Measurements from ENCODE around the gene TEAD3.

The TEAD3 gene

DNA sequence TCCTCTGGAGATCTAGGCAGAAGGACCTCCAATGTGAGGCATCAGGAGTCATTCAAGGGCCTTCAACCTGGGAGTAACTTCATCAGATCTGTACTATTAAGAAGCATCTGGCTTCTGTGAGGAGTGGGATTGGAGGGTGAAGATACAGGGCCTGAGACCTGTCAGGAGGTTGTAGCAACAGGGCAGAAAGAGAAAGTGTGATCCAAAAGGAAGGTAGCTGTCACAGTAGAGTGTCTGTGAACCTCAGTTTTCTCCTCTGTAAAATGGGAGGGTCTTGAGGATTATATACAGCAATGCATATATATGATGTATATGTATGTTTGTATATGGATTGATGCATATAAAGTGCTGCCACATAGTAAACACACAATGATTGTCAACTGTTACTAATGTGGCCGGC, 31.2 kb downstream of the TEAD3 start:
- no peaks in the 10 kb centered on the region for H3K9me3 ChIP-seq (ENCODE audit: control insufficient read depth, insufficient read depth, low read length)
- H3K4me3 ChIP-seq (ENCODE audit: low read length) = no peak overlapping the region
- no peaks in the 10 kb centered on the region for H3K27me3 ChIP-seq (ENCODE audit: control insufficient read depth, insufficient read depth, low read length)
- DNase-seq (ENCODE audit: low read depth, low spot score) = no peak
- peaks cover 23% of the 10 kb centered on the region for H3K36me3 ChIP-seq (ENCODE audit: control insufficient read depth, insufficient read depth, low read length)
- no peaks in the 10 kb centered on the region; the same call in 1 of the 2 replicates for H3K4me1 ChIP-seq (ENCODE audit: control insufficient read depth, insufficient read depth, low read length)
- no CpG with 5 or more reads among the region's 1 CpG for WGBS (ENCODE audit: insufficient coverage, insufficient read length)
- H3K27ac ChIP-seq (ENCODE audit: low read length) = no peak overlapping the region

DNA sequence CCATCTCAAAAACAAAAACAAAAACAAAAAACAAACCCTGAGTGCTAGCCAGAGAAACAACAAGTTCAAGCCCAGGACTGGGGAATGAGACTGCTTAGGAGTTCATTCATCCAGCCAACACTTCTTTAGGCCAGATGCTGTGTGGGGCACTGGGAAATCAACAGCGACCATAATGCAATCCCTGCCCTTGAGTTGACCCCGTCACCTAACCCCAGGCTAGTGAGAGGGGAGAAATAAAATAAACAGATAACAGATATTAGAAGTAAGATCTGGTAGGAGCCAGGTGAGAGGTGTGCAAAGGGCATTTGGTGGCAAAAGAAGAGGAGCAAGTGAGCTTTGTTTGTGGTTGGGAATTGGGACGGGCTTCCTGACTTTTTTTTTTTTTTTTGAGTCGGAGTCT, 33.6 kb downstream of the TEAD3 start:
- Histone ChIP-seq H3K4me3 (ENCODE audit: low read length) (no peak overlapping the region), H3K27ac (ENCODE audit: low read length) (no peak overlapping the region), H3K9me3 (ENCODE audit: control insufficient read depth, insufficient read depth, low read length) (no peaks in the 10 kb centered on the region), H3K36me3 (ENCODE audit: control insufficient read depth, insufficient read depth, low read length) (peaks cover 10% of the 10 kb centered on the region), H3K4me1 (ENCODE audit: control insufficient read depth, insufficient read depth, low read length) (no peaks in the 10 kb centered on the region; the same call in 1 of the 2 replicates), H3K27me3 (ENCODE audit: control insufficient read depth, insufficient read depth, low read length) (no peaks in the 10 kb centered on the region)
- DNase-seq (ENCODE audit: low read depth, low spot score) = no peak
- WGBS (ENCODE audit: insufficient coverage, insufficient read length) = no CpG with 5 or more reads among the region's 4 CpGs

GRCh38 chr6:35461270-35461669, 35.6 kb downstream of the TEAD3 start:
- no CpG with 5 or more reads among the region's 3 CpGs for WGBS (ENCODE audit: insufficient coverage, insufficient read length)
- Histone ChIP-seq H3K36me3 (ENCODE audit: control insufficient read depth, insufficient read depth, low read length) (peaks cover 12% of the 10 kb centered on the region), H3K9me3 (ENCODE audit: control insufficient read depth, insufficient read depth, low read length) (no peaks in the 10 kb centered on the region), H3K4me3 (ENCODE audit: low read length) (no peak overlapping the region), H3K27ac (ENCODE audit: low read length) (no peak overlapping the region), H3K27me3 (ENCODE audit: control insufficient read depth, insufficient read depth, low read length) (no peaks in the 10 kb centered on the region), H3K4me1 (ENCODE audit: control insufficient read depth, insufficient read depth, low read length) (no peaks in the 10 kb centered on the region)
- DNase-seq (ENCODE audit: low read depth, low spot score) = no peak

DNA sequence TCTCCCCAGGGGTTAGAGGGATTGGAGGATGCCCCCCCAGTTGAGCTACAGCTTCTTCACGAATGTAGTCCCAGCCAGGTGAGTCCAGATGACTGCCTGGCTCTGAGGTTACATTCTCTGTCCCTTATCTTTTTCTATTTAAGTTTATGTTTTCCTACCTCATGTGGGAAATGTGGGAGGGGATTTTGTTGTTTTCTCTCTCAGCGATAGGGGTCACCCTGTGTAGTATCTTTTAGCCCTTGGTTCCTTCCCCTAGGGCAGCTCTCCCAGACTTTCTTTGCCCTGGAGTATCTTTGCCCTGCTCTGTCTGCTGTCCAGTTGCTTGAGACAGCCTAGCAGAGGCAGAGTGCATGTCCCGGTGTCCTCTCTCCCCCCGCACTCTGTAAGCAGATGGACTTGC, 39.0 kb downstream of the TEAD3 start:
- no CpG with 5 or more reads among the region's 4 CpGs for WGBS (ENCODE audit: insufficient coverage, insufficient read length)

DNA sequence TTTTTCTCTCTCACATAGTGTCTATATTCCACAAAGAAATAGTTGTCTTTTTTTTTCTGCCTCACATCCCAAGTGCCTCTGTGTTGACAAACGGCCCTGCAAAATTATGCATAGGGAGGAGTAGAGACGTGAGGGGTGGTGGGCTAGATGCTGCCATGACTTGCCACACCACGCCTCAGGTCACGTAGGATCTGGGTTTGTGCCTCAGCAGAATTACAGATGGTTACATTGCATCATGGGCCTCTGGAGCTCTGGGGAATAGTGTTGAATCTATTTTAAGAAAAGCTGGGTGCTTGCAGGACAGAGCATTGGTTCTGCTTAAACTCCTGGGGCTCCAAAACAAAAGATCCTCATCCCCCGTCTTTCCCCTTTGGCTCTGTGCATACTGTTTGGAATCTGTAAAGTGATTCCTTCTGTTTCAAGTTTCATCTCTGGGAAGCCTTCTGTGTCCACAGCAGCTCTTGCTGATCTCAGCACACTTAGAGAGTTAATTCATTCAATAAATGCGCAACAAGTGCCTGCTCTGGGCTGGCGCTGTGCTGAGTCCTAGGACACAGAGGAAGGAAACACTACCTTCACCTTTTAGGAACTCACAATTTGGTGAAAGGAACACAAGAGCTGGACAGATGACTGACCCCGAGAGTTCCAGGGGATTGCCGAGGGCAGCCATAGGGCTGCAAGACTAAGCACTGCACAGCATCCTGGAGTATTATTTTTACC, 42.3 kb downstream of the TEAD3 start:
- H3K9me3 ChIP-seq (ENCODE audit: control insufficient read depth, insufficient read depth, low read length) = no peaks in the 10 kb centered on the region
- H3K4me3 ChIP-seq (ENCODE audit: low read length) = no peak overlapping the region
- no peak for DNase-seq (ENCODE audit: low read depth, low spot score)
- peaks cover 1% of the 10 kb centered on the region; the same call in 1 of the 2 replicates for H3K4me1 ChIP-seq (ENCODE audit: control insufficient read depth, insufficient read depth, low read length)
- H3K27me3 ChIP-seq (ENCODE audit: control insufficient read depth, insufficient read depth, low read length) = no peaks in the 10 kb centered on the region
- no CpG with 5 or more reads among the region's 9 CpGs for WGBS (ENCODE audit: insufficient coverage, insufficient read length)
- peaks cover 11% of the 10 kb centered on the region for H3K36me3 ChIP-seq (ENCODE audit: control insufficient read depth, insufficient read depth, low read length)
- no peak overlapping the region for H3K27ac ChIP-seq (ENCODE audit: low read length)

More for the DNA sequence above, 39.0 kb downstream of the TEAD3 start:
- Histone ChIP-seq H3K36me3 (ENCODE audit: control insufficient read depth, insufficient read depth, low read length) (peaks cover 16% of the 10 kb centered on the region), H3K27ac (ENCODE audit: low read length) (no peak overlapping the region), H3K4me1 (ENCODE audit: control insufficient read depth, insufficient read depth, low read length) (no peaks in the 10 kb centered on the region), H3K9me3 (ENCODE audit: control insufficient read depth, insufficient read depth, low read length) (no peaks in the 10 kb centered on the region), H3K27me3 (ENCODE audit: control insufficient read depth, insufficient read depth, low read length) (no peaks in the 10 kb centered on the region), H3K4me3 (ENCODE audit: low read length) (no peak overlapping the region)
- DNase-seq (ENCODE audit: low read depth, low spot score) = no peak

- Histone ChIP-seq H3K36me3 (ENCODE audit: control insufficient read depth, insufficient read depth, low read length) (peaks cover 7% of the 10 kb centered on the region; the same call in 1 of the 2 replicates), H3K4me1 (ENCODE audit: control insufficient read depth, insufficient read depth, low read length) (peaks cover 1% of the 10 kb centered on the region; the same call in 1 of the 2 replicates), H3K27ac (ENCODE audit: low read length) (no peak overlapping the region), H3K9me3 (ENCODE audit: control insufficient read depth, insufficient read depth, low read length) (no peaks in the 10 kb centered on the region), H3K4me3 (ENCODE audit: low read length) (no peak overlapping the region; the same call in 1 of the 2 replicates), H3K27me3 (ENCODE audit: control insufficient read depth, insufficient read depth, low read length) (no peaks in the 10 kb centered on the region)
- no peak for DNase-seq (ENCODE audit: low read depth, low spot score)
- WGBS (ENCODE audit: insufficient coverage, insufficient read length) = no CpG with 5 or more reads among the region's 3 CpGs
These were observed 43.6 kb downstream of the TEAD3 start for GRCh38 chr6:35453236-35453635.

- no peak for DNase-seq (ENCODE audit: low read depth, low spot score)
- Histone ChIP-seq H3K36me3 (ENCODE audit: control insufficient read depth, insufficient read depth, low read length) (peaks cover 6% of the 10 kb centered on the region; the same call in 1 of the 2 replicates), H3K27me3 (ENCODE audit: control insufficient read depth, insufficient read depth, low read length) (no peaks in the 10 kb centered on the region), H3K4me3 (ENCODE audit: low read length) (peak within 1 kb of the TSS; percentile 62; the same call in 1 of the 2 replicates), H3K4me1 (ENCODE audit: control insufficient read depth, insufficient read depth, low read length) (peaks cover 1% of the 10 kb centered on the region; the same call in 1 of the 2 replicates), H3K9me3 (ENCODE audit: control insufficient read depth, insufficient read depth, low read length) (no peaks in the 10 kb centered on the region), H3K27ac (ENCODE audit: low read length) (no peak within 1 kb of the TSS)
- WGBS (ENCODE audit: insufficient coverage, insufficient read length) = no CpG with 5 or more reads among the region's 87 CpGs
These were observed 44.4 kb downstream of the TEAD3 start, which contains the start of gene FANCE for GRCh38 chr6:35452183-35453090. TSS of gene FANCE (plus strand) at chr6:35452338. CDS start at chr6:35452546, 208 bp downstream.

GRCh38 chr6:35451354-35452182, 45.3 kb downstream of the TEAD3 start:
- H3K9me3 ChIP-seq (ENCODE audit: control insufficient read depth, insufficient read depth, low read length) = no peaks in the 10 kb centered on the region
- peaks cover 4% of the 10 kb centered on the region; the same call in 1 of the 2 replicates for H3K36me3 ChIP-seq (ENCODE audit: control insufficient read depth, insufficient read depth, low read length)
- no CpG with 5 or more reads among the region's 20 CpGs for WGBS (ENCODE audit: insufficient coverage, insufficient read length)
- H3K27ac ChIP-seq (ENCODE audit: low read length) = no peak overlapping the region
- DNase-seq (ENCODE audit: low read depth, low spot score) = no peak
- H3K4me1 ChIP-seq (ENCODE audit: control insufficient read depth, insufficient read depth, low read length) = peaks cover 1% of the 10 kb centered on the region; the same call in 1 of the 2 replicates
- no peaks in the 10 kb centered on the region for H3K27me3 ChIP-seq (ENCODE audit: control insufficient read depth, insufficient read depth, low read length)
- H3K4me3 ChIP-seq (ENCODE audit: low read length) = no peak overlapping the region; the same call in 1 of the 2 replicates

DNA sequence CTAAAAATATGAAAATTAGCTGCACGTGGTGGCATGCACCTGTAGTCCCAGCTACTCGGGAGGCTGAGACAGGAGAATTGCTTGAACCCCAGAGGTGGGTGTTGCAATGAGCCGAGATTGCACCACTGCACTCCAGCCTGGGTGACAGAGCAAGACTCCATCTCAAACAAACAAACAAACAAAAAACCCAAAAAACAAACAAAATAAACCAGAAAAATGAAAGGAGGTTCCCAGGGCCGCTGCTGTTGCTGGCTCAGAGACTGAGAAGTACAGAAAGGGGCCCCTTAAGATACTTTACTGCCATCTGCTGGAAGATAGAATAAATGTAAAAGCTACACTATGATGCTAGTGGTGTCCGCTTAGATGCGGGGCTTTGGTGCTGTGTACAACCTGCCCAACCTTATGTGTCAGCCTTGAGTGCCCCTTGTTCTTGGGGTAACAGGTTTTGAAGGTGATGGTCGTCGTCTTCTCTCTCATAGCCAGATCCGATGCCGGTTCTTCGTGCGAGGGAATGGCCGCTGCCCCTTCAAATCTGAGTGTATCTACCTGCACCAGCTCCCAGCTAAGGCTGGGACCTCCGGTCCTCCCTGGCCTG, 47.5 kb downstream of the TEAD3 start:
- WGBS (ENCODE audit: insufficient coverage, insufficient read length) = no CpG with 5 or more reads among the region's 14 CpGs
- no peak for DNase-seq (ENCODE audit: low read depth, low spot score)
- Histone ChIP-seq H3K4me1 (ENCODE audit: control insufficient read depth, insufficient read depth, low read length) (peaks cover 1% of the 10 kb centered on the region; the same call in 1 of the 2 replicates), H3K4me3 (ENCODE audit: low read length) (no peak overlapping the region), H3K27me3 (ENCODE audit: control insufficient read depth, insufficient read depth, low read length) (no peaks in the 10 kb centered on the region), H3K36me3 (ENCODE audit: control insufficient read depth, insufficient read depth, low read length) (no peaks in the 10 kb centered on the region), H3K27ac (ENCODE audit: low read length) (no peak overlapping the region), H3K9me3 (ENCODE audit: control insufficient read depth, insufficient read depth, low read length) (no peaks in the 10 kb centered on the region)
